HCT116 (cell line): ENCODE results near the gene GABBR2. TPM values are rescaled to one million over a fixed set of nuclear protein-coding genes. Genes with fewer than 3 reads are reported as not detected.

ENCODE experiments used
- ATAC-seq: fragments of 200-7000 bp; cut with Tn5 transposase; 2 replicates; pipeline ENCODE4 v1.9.1; 2020; ENCODE audit warnings: mild to moderate bottlenecking, moderate library complexity
- BruUV-seq: library from RNA; stranded (reverse); fragments of 400-500 nt; replicated peaks from 2 replicates; lab custom pipeline; 2021; lab: Mats Ljungman, UMichigan
- CTCF ChIA-PET: fragments of 300-600 bp; sonication (Branson Sonifier 250); formaldehyde crosslinking; loops from one replicate; lab custom pipeline; 2021; ENCODE audit warnings: antibody characterized with exemption; lab: Charles Lee
- POLR2A ChIA-PET: fragments of 300-600, 350-600 bp; sonication (Branson Sonifier 250); formaldehyde crosslinking; loops from one replicate; lab custom pipeline; 2021; ENCODE audit warnings: antibody characterized with exemption; lab: Charles Lee
- RAD21 ChIA-PET, 2 experiments: fragments of 300-600 bp; sonication (Branson Sonifier 250); formaldehyde crosslinking; loops; one replicate each; lab custom pipeline; 2023; ENCODE audit warnings: low total read pairs in 2 of 2; ENCODE audit not compliant: uncharacterized antibody in 2 of 2, unreplicated experiment in 2 of 2, low non-redundant PET in 1 of 2; lab: Charles Lee
- DNase-seq: peaks from one replicate; pipeline ENCODE4 v3.0.0-alpha.2; 2010; ENCODE audit warnings: low read depth, low spot score
- H2AFZ ChIP-seq: fragments of 200-600 bp; shearing (Covaris generic), sonication (generic); 2 replicates; pipeline ENCODE4 v1.6.1; 2017; ENCODE audit warnings: low read depth, mixed run types, mixed read lengths, antibody characterized with exemption, low read length; ENCODE audit not compliant: poor library complexity, severe bottlenecking
- H3K27ac ChIP-seq: 2 replicates; pipeline ENCODE4 v1.5.1; 2012; ENCODE audit warnings: low read depth, low read length
- H3K27me3 ChIP-seq: fragments of 200-600 bp; sonication (generic); 2 replicates; pipeline ENCODE4 v1.6.1; 2016; ENCODE audit warnings: mixed run types, low read length, mixed read lengths; ENCODE audit not compliant: insufficient read depth
- H3K36me3 ChIP-seq, 2 experiments: fragments of 200-500 bp in 1 of 2; fragments of 200-600 bp in 1 of 2; sonication (Bioruptor generic) in 1 of 2; sonication (generic) in 1 of 2; 2 replicates each; pipeline versions ENCODE4 v1.5.1 to v1.6.1; 2014 to 2016; ENCODE audit warnings: low read length in 2 of 2, inconsistent platforms in 1 of 2, mixed read lengths in 1 of 2, mixed run types in 1 of 2; ENCODE audit not compliant: insufficient read depth in 2 of 2, control insufficient read depth in 1 of 2
- H3K4me1 ChIP-seq, 2 experiments: fragments of 200-600 bp in 1 of 2; sonication (generic) in 1 of 2; 2 replicates each; pipeline versions ENCODE4 v1.5.1 to v1.6.1; 2012 to 2017; ENCODE audit warnings: low read length in 2 of 2, inconsistent platforms in 1 of 2, mild to moderate bottlenecking in 1 of 2, mixed read lengths in 1 of 2, mixed run types in 1 of 2, moderate library complexity in 1 of 2; ENCODE audit not compliant: insufficient read depth in 2 of 2, control insufficient read depth in 1 of 2
- H3K4me2 ChIP-seq: fragments of 200-600 bp; sonication (generic); 2 replicates; pipeline ENCODE4 v1.6.1; 2017; ENCODE audit warnings: mixed run types, low read length, mixed read lengths
- H3K4me3 ChIP-seq, 2 experiments: fragments of 200-600 bp in 1 of 2; sonication (generic) in 1 of 2; replicated peaks in 1 of 2; 2 replicates each; pipeline ENCODE4 v1.5.1; 2011 to 2016; ENCODE audit warnings: low read length in 2 of 2, control low read depth in 1 of 2, low read depth in 1 of 2, mild to moderate bottlenecking in 1 of 2, mixed read lengths in 1 of 2, mixed run types in 1 of 2
- H3K79me2 ChIP-seq: fragments of 200-600 bp; sonication (generic); 2 replicates; pipeline ENCODE4 v1.6.1; 2017; ENCODE audit warnings: mild to moderate bottlenecking, mixed run types, low read length, moderate library complexity, mixed read lengths; ENCODE audit not compliant: insufficient read depth
- H3K9ac ChIP-seq: fragments of 200-600 bp; sonication (generic); 2 replicates; pipeline ENCODE4 v1.6.1; 2016; ENCODE audit warnings: low read length, mixed read lengths
- H3K9me2 ChIP-seq: fragments of 200-600 bp; sonication (generic), shearing (Covaris generic); 2 replicates; pipeline ENCODE4 v1.6.1; 2017; ENCODE audit warnings: mixed run types, mild to moderate bottlenecking, moderate library complexity; ENCODE audit not compliant: insufficient read depth
- H3K9me3 ChIP-seq, 2 experiments: fragments of 200-500 bp in 1 of 2; fragments of 200-600 bp in 1 of 2; sonication (Bioruptor generic) in 1 of 2; sonication (generic) in 1 of 2; 2 replicates each; pipeline ENCODE4 v1.6.1; 2014 to 2017; ENCODE audit warnings: low read length in 2 of 2, mixed read lengths in 2 of 2, inconsistent platforms in 1 of 2, low read depth in 1 of 2, mild to moderate bottlenecking in 1 of 2, mixed run types in 1 of 2, moderate library complexity in 1 of 2; ENCODE audit not compliant: control insufficient read depth in 1 of 2, insufficient read depth in 1 of 2
- H4K20me1 ChIP-seq: fragments of 200-600 bp; sonication (generic), shearing (Covaris generic); 2 replicates; pipeline ENCODE4 v1.6.1; 2017; ENCODE audit warnings: mixed run types, mild to moderate bottlenecking, moderate library complexity; ENCODE audit not compliant: insufficient read depth
- ATF3 ChIP-seq: IDR thresholded peaks from 2 replicates; pipeline ENCODE4 v1.6.1; 2012
- CBX3 ChIP-seq: IDR thresholded peaks from 2 replicates; pipeline ENCODE4 v1.6.1; 2012; ENCODE audit warnings: low read depth
- EGR1 ChIP-seq: IDR thresholded peaks from 2 replicates; pipeline ENCODE4 v1.6.1; 2012; ENCODE audit warnings: low read depth
- ELF1 ChIP-seq: IDR thresholded peaks from 2 replicates; pipeline ENCODE4 v1.6.1; 2012; ENCODE audit warnings: low read depth, borderline replicate concordance
- EZH2 ChIP-seq: fragments of 200-600 bp; sonication (generic); IDR thresholded peaks from 2 replicates; pipeline ENCODE4 v1.6.1; 2017; ENCODE audit warnings: antibody characterized with exemption, mixed run types
- EZH2phosphoT487 ChIP-seq: fragments of 200-600 bp; IDR thresholded peaks from 2 replicates; pipeline ENCODE4 v1.6.1; 2018; ENCODE audit warnings: antibody characterized with exemption, borderline replicate concordance
- FOSL1 ChIP-seq: IDR thresholded peaks from 2 replicates; pipeline ENCODE4 v1.6.1; 2012; ENCODE audit warnings: low read depth
- REST ChIP-seq: IDR thresholded peaks from 2 replicates; pipeline ENCODE4 v1.6.1; 2012; ENCODE audit warnings: low read depth
- SRF ChIP-seq: IDR thresholded peaks from 2 replicates; pipeline ENCODE4 v1.6.1; 2012; ENCODE audit warnings: low read depth
- ZBTB33 ChIP-seq: IDR thresholded peaks from 2 replicates; pipeline ENCODE4 v1.6.1; 2011; ENCODE audit warnings: mild to moderate bottlenecking, low read length, moderate library complexity; ENCODE audit not compliant: insufficient replicate concordance; ENCODE audit errors: extremely low read depth
- intact Hi-C: fragments of 100-400 bp; cut with micrococcal nuclease; formaldehyde crosslinking; loops from 2 replicates; pipeline ENCODE4 v1.10.0; 2022
- total RNA-seq: library from RNA; stranded (reverse); gene quantifications from one replicate; pipeline ENCODE4 v1.2.1, GENCODE V29; 2021; ENCODE audit not compliant: unreplicated experiment

The GABBR2 gene
- total RNA-seq, 1 experiment from 2014 or later: 0.15 TPM

- DNase-seq (no peak), ATAC-seq (no peak)
- Histone ChIP-seq H3K9me2 (no peaks in the 10 kb centered on the region), H4K20me1 (no peaks in the 10 kb centered on the region), H3K4me2 (no peak overlapping the region), H3K36me3 (no peaks in the 10 kb centered on the region), H3K9me3 (no peaks in the 10 kb centered on the region), H3K27ac (no peak overlapping the region), H3K27me3 (no peaks in the 10 kb centered on the region; the same call in none of the 2 replicates), H3K4me3 (no peak overlapping the region), H3K4me1 (no peaks in the 10 kb centered on the region), H3K79me2 (no peaks in the 10 kb centered on the region), H2AFZ (no peak overlapping the region), H3K9ac (no peak overlapping the region)
- ChIA-PET RAD21 (no interaction called here), CTCF (no interaction called here), POLR2A (no interaction called here)
- BruUV-seq: no TSS peak
- intact Hi-C loops: no loop called here
- TF ChIP-seq CBX3: no peak
- TF ChIP-seq EZH2phosphoT487: no peak
- TF ChIP-seq ELF1: no peak
- TF ChIP-seq REST: no peak
These were observed 168.3 kb downstream of the GABBR2 start for GRCh38 chr9:98540476-98540875.

GRCh38 chr9:98539954-98540353 lies 168.8 kb downstream of the GABBR2 start:
- Histone ChIP-seq H3K9ac (no peak overlapping the region), H3K9me2 (no peaks in the 10 kb centered on the region), H4K20me1 (no peaks in the 10 kb centered on the region), H3K4me3 (no peak overlapping the region), H3K4me1 (no peaks in the 10 kb centered on the region), H3K79me2 (no peaks in the 10 kb centered on the region), H3K4me2 (no peak overlapping the region), H3K27ac (no peak overlapping the region), H2AFZ (no peak overlapping the region), H3K27me3 (no peaks in the 10 kb centered on the region; the same call in none of the 2 replicates), H3K36me3 (no peaks in the 10 kb centered on the region), H3K9me3 (no peaks in the 10 kb centered on the region)
- CTCF ChIA-PET: no interaction called here
- BruUV-seq: no TSS peak
- RAD21 ChIA-PET: no interaction called here
- DNase-seq (no peak), ATAC-seq (no peak)
- intact Hi-C loops: no loop called here
- POLR2A ChIA-PET: no interaction called here
- no peak for TF ChIP-seq ZBTB33
- TF ChIP-seq ATF3: no peak
- TF ChIP-seq ELF1: no peak
- TF ChIP-seq EGR1: no peak
- TF ChIP-seq FOSL1: no peak
- TF ChIP-seq EZH2: no peak
- no peak for TF ChIP-seq SRF
- no peak for TF ChIP-seq EZH2phosphoT487
